Activated T-cell treated with anti-CD3 and anti-CD28 coated beads, Interleukin-2, amount 50 U/mL, for 4 hours (primary cell): ENCODE measurements around the gene LCE6A. TPM values are rescaled to one million over a fixed set of nuclear protein-coding genes. Genes with fewer than 3 reads are reported as not detected.

Experiments
- ATAC-seq, 2 donors: fragments of 200-7000 bp; cut with Tn5 transposase; one replicate each; pipeline ENCODE4 v1.10.0; 2021
- DNase-seq: peaks from one replicate; pipeline ENCODE4 v3.0.0-alpha.2; 2020
- H3K27me3 Mint-ChIP-seq: one replicate; pipeline ENCODE4 v1.8.0; 2021; ENCODE audit warnings: low read depth, mixed read lengths
- H3K36me3 Mint-ChIP-seq: one replicate; pipeline ENCODE4 v1.8.0; 2022; ENCODE audit warnings: mixed read lengths; ENCODE audit not compliant: insufficient read depth
- H3K4me1 Mint-ChIP-seq: one replicate; pipeline ENCODE4 v1.8.0; 2021; ENCODE audit warnings: low read depth, mixed read lengths
- H3K4me3 Mint-ChIP-seq: one replicate; pipeline ENCODE4 v1.8.0; 2021; ENCODE audit warnings: mild to moderate bottlenecking, moderate library complexity, mixed read lengths
- H3K9me3 Mint-ChIP-seq: one replicate; pipeline ENCODE4 v1.8.0; 2021; ENCODE audit warnings: mixed read lengths
- total RNA-seq, 3 donors: library from RNA; stranded (reverse); gene quantifications; one replicate each; pipeline ENCODE4 v1.2.1, GENCODE V29; 2021

Gene LCE6A, protein sequence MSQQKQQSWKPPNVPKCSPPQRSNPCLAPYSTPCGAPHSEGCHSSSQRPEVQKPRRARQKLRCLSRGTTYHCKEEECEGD
- total RNA-seq, result not detected

DNA sequence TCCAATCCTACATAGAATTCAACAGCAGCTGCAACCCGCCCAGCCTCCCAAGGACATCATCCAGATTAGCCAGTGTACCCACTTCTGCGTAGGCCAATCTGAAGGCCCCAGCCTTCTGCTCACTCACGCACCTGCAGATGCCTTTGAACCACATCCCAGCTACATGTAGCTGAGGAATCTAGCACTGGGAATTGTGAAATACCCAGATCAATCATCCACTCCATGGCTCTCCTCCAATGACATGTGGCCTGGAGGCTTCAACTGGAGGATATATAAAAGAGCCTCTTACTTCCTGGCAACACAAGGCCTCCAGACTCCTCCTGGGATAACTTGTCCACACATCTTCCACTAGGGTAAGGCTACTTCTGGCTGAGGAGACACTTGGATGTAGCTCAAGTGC is at the start of gene LCE6A:
Gene LCE6A (plus strand): TSS at position 301 of the 400 bp plus-strand sequence. CDS start 665 bp downstream, outside the sequence.
- DNase-seq (no peak), ATAC-seq (no peak)
- Mint-ChIP-seq H3K9me3 (no peaks in the 10 kb centered on the region), H3K4me3 (no peak within 1 kb of the TSS), H3K36me3 (no peaks in the 10 kb centered on the region), H3K27me3 (peaks cover 8% of the 10 kb centered on the region), H3K4me1 (no peaks in the 10 kb centered on the region)

DNA sequence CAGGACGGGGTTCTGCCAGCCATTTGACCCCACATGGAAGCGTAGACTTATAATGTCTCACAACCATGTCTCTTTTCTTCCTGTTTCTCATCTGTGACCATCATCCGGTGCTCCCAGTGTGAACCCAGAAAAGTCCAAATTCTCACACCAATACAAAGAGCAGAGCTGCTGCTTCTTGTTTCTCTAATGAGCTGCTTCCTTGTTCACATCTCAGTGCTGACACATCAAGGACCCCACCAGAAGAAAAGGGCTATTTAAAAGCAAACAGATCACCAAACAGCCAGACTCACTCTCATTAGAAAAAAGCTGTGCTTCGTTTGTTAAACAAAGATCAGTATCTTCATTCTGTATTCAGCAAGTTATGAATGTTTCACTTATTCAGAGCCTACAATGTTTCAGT is 47.0 kb upstream of the LCE6A start:
- DNase-seq (no peak), ATAC-seq (no peak)
- Mint-ChIP-seq H3K9me3 (no peaks in the 10 kb centered on the region), H3K36me3 (no peaks in the 10 kb centered on the region), H3K4me1 (no peaks in the 10 kb centered on the region), H3K4me3 (no peak overlapping the region), H3K27me3 (peaks cover 16% of the 10 kb centered on the region)

DNA sequence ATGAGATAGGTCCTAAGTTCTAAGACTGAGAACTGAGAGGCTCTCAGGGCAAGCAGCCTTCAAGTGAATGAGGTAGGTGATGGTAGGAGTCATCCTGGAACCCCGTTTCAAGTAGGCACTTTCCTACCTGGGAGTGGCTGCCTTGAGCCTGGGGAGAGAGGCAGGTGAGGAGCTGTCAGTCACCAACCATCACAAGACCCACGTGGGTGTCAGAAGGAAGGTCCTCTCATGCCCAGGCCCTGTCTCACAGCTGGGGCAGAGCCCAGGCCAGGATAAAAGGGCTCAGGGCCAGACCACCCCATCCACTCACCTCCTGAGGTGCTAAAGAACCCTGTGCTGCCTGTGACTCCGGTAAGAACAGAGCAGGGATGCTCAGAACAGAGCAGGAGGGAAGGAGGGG is 46.2 kb upstream of the LCE6A start, which contains the start of gene LCE1D:
Gene LCE1D (plus strand): TSS at position 301 of the 400 bp plus-strand sequence. CDS start 1,074 bp downstream, outside the sequence.
- Mint-ChIP-seq H3K36me3 (no peaks in the 10 kb centered on the region), H3K4me3 (no peak within 1 kb of the TSS), H3K9me3 (no peaks in the 10 kb centered on the region), H3K27me3 (peaks cover 13% of the 10 kb centered on the region), H3K4me1 (no peaks in the 10 kb centered on the region)
- ATAC-seq, result no peak
- no peak for DNase-seq

DNA sequence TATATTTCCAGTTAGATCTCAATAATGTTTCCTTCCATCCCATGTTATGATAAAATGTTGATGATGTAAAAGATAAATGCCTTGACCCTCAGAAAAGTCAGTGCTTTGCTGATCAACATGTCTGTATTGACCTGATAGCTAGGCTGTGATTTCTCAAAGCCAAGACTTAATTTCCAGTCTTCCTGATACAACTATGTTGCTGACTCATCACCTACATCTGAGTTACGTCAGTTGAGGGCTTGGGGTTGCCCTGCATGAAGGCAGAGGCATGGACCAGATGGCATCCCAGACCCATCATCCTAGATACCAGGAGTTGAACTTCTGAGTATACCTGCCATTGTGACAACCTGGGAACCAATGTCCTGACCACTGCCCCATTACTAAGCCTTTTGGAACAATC is 41.3 kb upstream of the LCE6A start:
- no peak overlapping the region for H3K4me3 Mint-ChIP-seq
- no peaks in the 10 kb centered on the region for H3K4me1 Mint-ChIP-seq
- no peaks in the 10 kb centered on the region for H3K36me3 Mint-ChIP-seq
- DNase-seq, result no peak
- no peaks in the 10 kb centered on the region for H3K9me3 Mint-ChIP-seq
- peaks cover 19% of the 10 kb centered on the region for H3K27me3 Mint-ChIP-seq
- ATAC-seq, result no peak

DNA sequence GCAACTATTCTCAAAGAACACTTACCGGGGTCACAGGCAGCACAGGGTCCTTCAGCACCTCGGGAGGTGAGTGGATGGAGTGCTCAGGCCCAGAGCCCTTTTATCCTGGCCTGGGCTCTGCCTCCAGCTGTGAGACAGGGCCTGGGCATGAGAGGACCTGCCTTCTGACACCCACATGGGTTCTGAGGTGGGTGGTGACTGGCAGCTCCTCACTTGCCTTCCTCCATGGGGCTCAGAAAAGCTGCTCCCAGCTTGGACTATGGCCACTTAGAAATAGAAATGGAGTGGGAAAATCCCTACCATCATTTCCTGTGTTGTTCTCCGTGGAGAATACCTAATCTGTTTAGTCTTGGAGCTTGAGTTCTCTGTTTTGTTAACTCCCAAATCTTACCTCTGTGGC is 36.1 kb upstream of the LCE6A start, which contains the start of gene LCE1C:
Gene LCE1C (minus strand): TSS at position 76 of the 400 bp plus-strand sequence. CDS start 1,173 bp downstream, outside the sequence.
- H3K27me3 Mint-ChIP-seq, result peaks cover 12% of the 10 kb centered on the region
- no peaks in the 10 kb centered on the region for H3K4me1 Mint-ChIP-seq
- no peak within 1 kb of the TSS for H3K4me3 Mint-ChIP-seq
- H3K36me3 Mint-ChIP-seq, result no peaks in the 10 kb centered on the region
- ATAC-seq (no peak), DNase-seq (no peak)
- H3K9me3 Mint-ChIP-seq, result peaks cover 3% of the 10 kb centered on the region

DNA sequence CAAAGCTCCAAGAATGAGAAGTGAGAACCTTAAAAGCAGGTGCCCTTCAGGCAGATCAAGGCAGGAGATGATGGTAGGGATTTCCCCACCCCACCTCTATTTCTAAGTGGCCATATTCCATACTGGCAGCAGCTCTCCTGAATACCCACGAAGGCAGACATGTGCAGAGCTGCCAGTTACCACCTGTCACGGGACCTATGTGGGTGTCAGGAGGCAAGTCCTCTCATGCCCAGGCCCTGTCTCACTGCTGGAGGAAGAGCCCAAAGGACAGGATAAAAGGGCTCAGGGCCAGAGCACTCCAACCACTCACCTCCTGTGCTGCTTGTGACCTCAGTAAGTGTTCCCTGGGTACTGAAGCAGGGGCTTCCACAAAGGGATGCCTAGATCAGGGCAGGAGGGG is 31.6 kb upstream of the LCE6A start:
- ATAC-seq (no peak), DNase-seq (no peak)
- H3K27me3 Mint-ChIP-seq, result peaks cover 12% of the 10 kb centered on the region
- no peaks in the 10 kb centered on the region for H3K36me3 Mint-ChIP-seq
- no peaks in the 10 kb centered on the region for H3K4me1 Mint-ChIP-seq
- no peak overlapping the region for H3K4me3 Mint-ChIP-seq
- peaks cover 3% of the 10 kb centered on the region for H3K9me3 Mint-ChIP-seq

DNA sequence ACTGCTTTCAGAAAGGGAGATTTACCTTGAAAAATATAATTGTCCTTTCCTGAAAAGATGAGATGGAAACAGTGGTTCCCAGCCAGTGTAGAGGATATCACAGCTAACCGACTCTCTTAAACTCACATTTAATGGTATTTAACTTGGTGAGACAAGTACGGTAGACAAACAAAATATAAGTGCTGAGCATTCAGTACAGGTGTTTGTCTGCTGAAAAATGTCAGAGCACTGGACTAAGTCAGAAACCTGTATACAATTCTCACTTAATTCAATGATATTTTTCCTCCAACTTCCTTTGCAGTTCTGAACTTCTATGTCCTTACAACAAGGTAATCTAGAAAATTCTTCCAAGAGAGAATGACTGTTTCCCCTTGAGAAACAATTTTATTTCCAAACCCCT is 31.0 kb upstream of the LCE6A start, which contains the start of gene LCE1B:
Gene LCE1B (plus strand): TSS at position 301 of the 400 bp plus-strand sequence. CDS start 476 bp downstream, outside the sequence.
- H3K27me3 Mint-ChIP-seq, result peaks cover 12% of the 10 kb centered on the region
- no peak for ATAC-seq

DNA sequence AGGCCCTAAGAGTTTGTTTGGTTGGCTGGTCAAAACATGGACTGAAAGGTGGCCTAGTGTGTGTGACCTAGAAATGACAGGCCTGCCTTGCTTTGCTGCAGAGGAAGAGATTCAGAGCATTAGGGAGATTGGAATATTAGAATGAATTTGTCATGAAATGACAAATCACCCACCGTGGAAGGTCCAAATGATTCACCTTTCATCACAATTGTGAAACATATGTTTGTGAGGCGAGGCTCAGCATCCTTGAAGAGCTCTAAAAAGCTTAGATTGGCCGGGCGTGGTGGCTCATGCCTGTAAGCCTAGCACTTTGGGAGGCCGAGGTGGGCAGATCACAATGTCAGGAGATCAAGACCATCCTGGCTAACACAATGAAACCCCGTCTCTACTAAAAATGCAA is 25.3 kb upstream of the LCE6A start:
- ATAC-seq (no peak), DNase-seq (no peak)
- Mint-ChIP-seq H3K4me3 (no peak overlapping the region), H3K9me3 (no peaks in the 10 kb centered on the region), H3K36me3 (no peaks in the 10 kb centered on the region), H3K4me1 (no peaks in the 10 kb centered on the region), H3K27me3 (peaks cover 10% of the 10 kb centered on the region)

More for the DNA sequence above, 31.0 kb upstream of the LCE6A start, which contains the start of gene LCE1B:
- H3K36me3 Mint-ChIP-seq, result no peaks in the 10 kb centered on the region
- no peak within 1 kb of the TSS for H3K4me3 Mint-ChIP-seq
- no peaks in the 10 kb centered on the region for H3K4me1 Mint-ChIP-seq
- peaks cover 3% of the 10 kb centered on the region for H3K9me3 Mint-ChIP-seq
- DNase-seq, result no peak

DNA sequence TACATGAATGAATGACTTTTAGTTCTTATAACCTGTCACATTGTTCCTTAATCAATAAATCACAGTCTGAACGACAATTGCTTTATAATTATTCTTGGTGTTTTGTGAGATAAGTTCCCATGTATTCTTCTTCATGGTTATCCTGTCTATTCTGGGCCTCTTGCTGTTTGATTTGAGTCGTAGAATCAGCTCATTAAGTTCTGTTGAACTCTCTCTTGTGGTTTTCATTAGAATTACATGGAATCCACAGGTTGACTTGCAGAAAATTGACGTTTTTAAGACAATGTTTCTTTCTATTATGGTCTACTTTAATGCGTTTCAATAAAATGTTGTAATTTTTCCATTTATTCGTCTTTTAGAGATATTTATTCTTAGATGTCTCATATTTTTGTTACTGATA is 19.4 kb upstream of the LCE6A start:
- no peaks in the 10 kb centered on the region for H3K4me1 Mint-ChIP-seq
- no peaks in the 10 kb centered on the region for H3K36me3 Mint-ChIP-seq
- ATAC-seq (no peak), DNase-seq (no peak)
- H3K27me3 Mint-ChIP-seq, result peaks cover 24% of the 10 kb centered on the region
- no peak overlapping the region for H3K4me3 Mint-ChIP-seq
- H3K9me3 Mint-ChIP-seq, result no peaks in the 10 kb centered on the region

DNA sequence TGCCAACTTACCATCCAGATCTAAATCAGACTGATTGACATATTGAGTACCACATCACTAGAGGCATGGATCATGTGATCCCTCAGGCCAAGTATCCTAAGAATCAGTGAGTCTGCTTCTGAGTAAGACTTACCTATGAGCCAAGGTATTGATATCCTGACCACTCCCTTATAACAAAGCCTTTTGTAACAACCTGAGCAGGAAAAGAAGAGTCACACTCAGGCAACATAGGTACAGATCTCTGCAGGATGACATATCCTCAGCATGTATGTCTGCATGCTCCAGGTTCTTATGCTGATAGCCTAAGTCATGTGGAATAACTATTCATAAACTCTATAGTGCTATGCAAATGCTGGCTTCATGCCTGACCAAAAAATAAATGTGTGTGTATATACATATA is 17.7 kb upstream of the LCE6A start:
- H3K36me3 Mint-ChIP-seq, result no peaks in the 10 kb centered on the region
- no peak for ATAC-seq
- no peaks in the 10 kb centered on the region for H3K9me3 Mint-ChIP-seq
- no peak for DNase-seq
- H3K27me3 Mint-ChIP-seq, result peaks cover 32% of the 10 kb centered on the region
- H3K4me3 Mint-ChIP-seq, result no peak overlapping the region
- H3K4me1 Mint-ChIP-seq, result no peaks in the 10 kb centered on the region

DNA sequence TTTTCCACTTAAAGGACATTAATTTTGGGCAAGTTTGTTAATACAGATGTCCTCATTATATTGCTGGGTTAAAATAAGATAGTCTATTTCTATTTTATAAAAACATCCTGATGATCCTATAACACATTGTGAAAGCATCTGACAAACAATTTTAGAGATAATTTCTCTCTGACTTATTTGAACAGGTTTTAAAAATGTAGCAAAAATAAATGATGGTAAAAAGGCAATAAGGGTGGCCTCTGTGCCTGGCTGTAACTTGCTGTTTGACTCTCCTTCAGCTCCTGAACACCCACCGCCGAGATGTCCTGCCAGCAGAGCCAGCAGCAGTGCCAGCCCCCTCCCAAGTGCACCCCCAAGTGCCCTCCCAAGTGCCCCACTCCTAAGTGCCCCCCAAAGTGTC is 15.5 kb upstream of the LCE6A start, which contains the start of gene LCE1A:
Gene LCE1A (plus strand): TSS at position 301 of the 400 bp plus-strand sequence. CDS start 0 bp downstream, at position 301.
- Mint-ChIP-seq H3K36me3 (no peaks in the 10 kb centered on the region), H3K27me3 (peaks cover 37% of the 10 kb centered on the region), H3K4me1 (no peaks in the 10 kb centered on the region), H3K9me3 (no peaks in the 10 kb centered on the region), H3K4me3 (no peak within 1 kb of the TSS)
- DNase-seq (no peak), ATAC-seq (no peak)

DNA sequence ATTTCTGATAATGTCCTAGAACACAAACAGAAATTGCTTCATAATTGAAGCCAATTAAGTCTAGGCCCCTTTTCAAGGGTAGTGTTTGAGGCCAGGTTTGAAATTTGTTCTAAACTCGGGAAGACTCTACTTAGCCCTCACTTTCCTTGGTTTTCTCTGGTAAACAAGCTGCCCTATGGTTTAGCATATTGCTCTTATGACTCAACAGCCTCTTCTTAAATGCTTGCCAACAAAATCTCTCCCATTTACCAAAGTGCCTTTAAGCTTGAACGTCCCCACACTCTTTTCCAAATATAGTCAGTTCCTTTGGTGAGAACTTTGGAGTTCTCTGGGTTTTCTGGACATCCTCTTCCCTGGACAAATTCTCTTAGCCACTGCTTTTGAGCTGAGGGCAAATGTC is 5.8 kb upstream of the LCE6A start:
- Mint-ChIP-seq H3K4me1 (no peaks in the 10 kb centered on the region), H3K4me3 (no peak overlapping the region), H3K27me3 (peaks cover 13% of the 10 kb centered on the region), H3K36me3 (no peaks in the 10 kb centered on the region), H3K9me3 (no peaks in the 10 kb centered on the region)
- no peak for DNase-seq
- ATAC-seq, result no peak

DNA sequence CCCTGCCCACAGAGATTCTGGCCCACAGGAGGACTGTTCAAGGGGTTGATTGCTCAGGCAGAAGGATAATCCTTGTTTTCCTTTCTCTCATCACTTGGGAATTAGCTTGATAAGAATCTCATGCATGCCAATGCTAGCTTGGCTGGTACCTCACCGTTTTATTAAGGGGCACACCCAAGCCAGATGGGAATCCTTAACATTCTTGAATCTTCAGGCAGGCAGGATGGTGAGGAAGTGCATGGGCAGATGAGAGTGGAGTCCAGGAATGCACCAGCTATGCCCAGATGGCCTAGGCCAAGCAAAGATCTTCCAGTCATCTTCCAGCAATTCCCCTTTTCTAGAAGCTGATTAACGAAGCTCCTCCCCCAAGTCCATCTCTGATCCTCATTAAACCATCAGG is 13.0 kb downstream of the LCE6A start:
- no peaks in the 10 kb centered on the region for H3K36me3 Mint-ChIP-seq
- no peaks in the 10 kb centered on the region for H3K9me3 Mint-ChIP-seq
- DNase-seq, result no peak
- no peaks in the 10 kb centered on the region for H3K4me1 Mint-ChIP-seq
- peaks cover 7% of the 10 kb centered on the region for H3K27me3 Mint-ChIP-seq
- no peak overlapping the region for H3K4me3 Mint-ChIP-seq
- no peak for ATAC-seq

DNA sequence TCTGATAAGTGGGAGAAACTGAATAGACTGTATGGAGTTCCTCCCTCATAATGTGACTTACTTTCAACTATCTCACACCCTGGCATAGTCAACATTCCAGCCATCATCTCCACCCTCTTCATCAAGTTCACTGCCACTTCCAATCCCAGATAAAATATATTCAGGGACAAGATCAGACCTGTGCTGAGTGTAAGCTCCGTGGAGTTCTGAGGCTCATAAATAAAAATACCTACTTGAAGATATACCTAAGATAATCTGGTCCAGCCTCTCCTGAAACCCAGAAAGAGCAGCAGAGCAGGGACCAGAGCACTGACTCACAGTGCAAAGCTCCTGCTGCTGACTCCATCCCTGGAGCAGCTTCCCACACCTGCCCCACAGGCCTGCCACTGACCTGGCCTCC is 15.4 kb downstream of the LCE6A start:
- Mint-ChIP-seq H3K4me3 (no peak overlapping the region), H3K4me1 (no peaks in the 10 kb centered on the region), H3K27me3 (peaks cover 10% of the 10 kb centered on the region), H3K36me3 (no peaks in the 10 kb centered on the region), H3K9me3 (no peaks in the 10 kb centered on the region)
- DNase-seq (no peak), ATAC-seq (no peak)

DNA sequence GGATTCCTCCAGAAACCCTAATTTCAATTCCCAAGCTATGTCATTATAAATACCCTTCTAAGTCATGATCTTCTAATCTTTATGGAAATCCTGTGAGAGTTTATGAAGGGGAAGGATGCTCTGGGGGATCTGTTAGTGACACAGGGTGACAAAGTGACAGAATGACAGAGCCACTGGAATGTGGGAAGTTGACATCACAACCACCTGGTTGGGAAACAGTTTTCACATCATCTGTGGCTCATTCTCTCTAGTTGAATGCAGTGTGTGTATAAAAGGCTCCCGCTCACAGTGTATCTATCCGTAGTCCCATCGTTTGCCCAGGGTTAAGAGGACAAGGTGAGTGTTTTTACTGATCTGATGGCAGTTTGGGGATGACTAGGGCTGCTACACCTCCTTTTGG is 17.0 kb downstream of the LCE6A start, which contains the start of gene LCE7A:
Gene LCE7A (plus strand): TSS at position 301 of the 400 bp plus-strand sequence. CDS start 702 bp downstream, outside the sequence.
- ATAC-seq (no peak), DNase-seq (no peak)
- H3K4me1 Mint-ChIP-seq, result no peaks in the 10 kb centered on the region
- H3K36me3 Mint-ChIP-seq, result no peaks in the 10 kb centered on the region
- H3K27me3 Mint-ChIP-seq, result peaks cover 10% of the 10 kb centered on the region
- H3K9me3 Mint-ChIP-seq, result no peaks in the 10 kb centered on the region
- no peak within 1 kb of the TSS for H3K4me3 Mint-ChIP-seq
